Neural progenitor cell (in vitro differentiated cells): ENCODE measurements around the gene GFER. TPM values are rescaled to one million over a fixed set of nuclear protein-coding genes. Genes with fewer than 3 reads are reported as not detected.

ENCODE experiments used
- DNase-seq: peaks from one replicate; pipeline ENCODE4 v3.0.0-alpha.2; 2016; ENCODE audit warnings: low spot score
- H2AFZ ChIP-seq: fragments of 200-600 bp; sonication (generic); replicated peaks from 2 replicates; pipeline ENCODE4 v1.6.1; 2016; ENCODE audit warnings: antibody characterized with exemption
- H3F3A ChIP-seq: fragments of 200-600 bp; sonication (generic); 2 replicates; pipeline ENCODE4 v1.6.1; 2016; ENCODE audit warnings: antibody characterized with exemption, low read depth
- H3K27ac ChIP-seq: fragments of 200-600 bp; sonication (generic); 2 replicates; pipeline ENCODE4 v1.5.1; 2016; ENCODE audit warnings: mild to moderate bottlenecking
- H3K27me3 ChIP-seq: fragments of 200-600 bp; sonication (generic); 2 replicates; pipeline ENCODE4 v1.6.1; 2016; ENCODE audit warnings: mild to moderate bottlenecking, moderate library complexity
- H3K36me3 ChIP-seq: fragments of 200-600 bp; sonication (generic); 2 replicates; pipeline ENCODE4 v1.5.1; 2016
- H3K4me1 ChIP-seq: fragments of 200-600 bp; sonication (generic); 2 replicates; pipeline ENCODE4 v1.6.1; 2016; ENCODE audit warnings: mixed run types
- H3K4me2 ChIP-seq: fragments of 200-600 bp; sonication (generic); 2 replicates; pipeline ENCODE4 v1.6.1; 2016
- H3K4me3 ChIP-seq: fragments of 200-600 bp; sonication (generic); 2 replicates; pipeline ENCODE4 v1.5.1; 2016
- H3K79me2 ChIP-seq: fragments of 200-600 bp; sonication (generic); 2 replicates; pipeline ENCODE4 v1.6.1; 2016; ENCODE audit warnings: low read depth
- H3K9ac ChIP-seq: fragments of 200-600 bp; sonication (generic); 2 replicates; pipeline ENCODE4 v1.6.1; 2016
- H3K9me3 ChIP-seq: fragments of 200-600 bp; sonication (generic); 2 replicates; pipeline ENCODE4 v1.5.1; 2016; ENCODE audit warnings: low read depth
- H4K20me1 ChIP-seq: fragments of 200-600 bp; sonication (generic); 2 replicates; pipeline ENCODE4 v1.6.1; 2016; ENCODE audit warnings: low read depth
- H3K27ac Mint-ChIP-seq: 3 replicates; pipeline ENCODE4 v1.8.0; 2021; ENCODE audit warnings: mixed read lengths
- H3K27me3 Mint-ChIP-seq: 2 replicates; pipeline ENCODE4 v1.8.0; 2022; ENCODE audit warnings: low read depth, mild to moderate bottlenecking, inconsistent platforms, moderate library complexity, mixed read lengths; ENCODE audit not compliant: insufficient read depth
- H3K36me3 Mint-ChIP-seq: 3 replicates; pipeline ENCODE4 v1.8.0; 2021; ENCODE audit warnings: mixed read lengths
- H3K4me1 Mint-ChIP-seq: 3 replicates; pipeline ENCODE4 v1.8.0; 2021; ENCODE audit warnings: mixed read lengths
- H3K4me3 Mint-ChIP-seq: 3 replicates; pipeline ENCODE4 v1.8.0; 2021; ENCODE audit warnings: mild to moderate bottlenecking, moderate library complexity, mixed read lengths
- H3K9me3 Mint-ChIP-seq: 3 replicates; pipeline ENCODE4 v1.8.0; 2020; ENCODE audit warnings: mixed read lengths
- CTCF ChIP-seq: fragments of 200-600 bp; sonication (generic); IDR thresholded peaks from 2 replicates; pipeline ENCODE4 v1.5.1; 2017; ENCODE audit warnings: antibody characterized with exemption, mild to moderate bottlenecking
- EZH2 ChIP-seq: fragments of 200-600 bp; sonication (generic); IDR thresholded peaks from 2 replicates; pipeline ENCODE4 v1.6.1; 2017; ENCODE audit warnings: antibody characterized with exemption, mild to moderate bottlenecking, moderate library complexity
- EZH2phosphoT487 ChIP-seq: fragments of 200-600 bp; sonication (generic); IDR thresholded peaks from 2 replicates; pipeline ENCODE4 v1.6.1; 2017; ENCODE audit warnings: antibody characterized with exemption
- total RNA-seq: library from RNA; depleted of rRNA; stranded (reverse); fragments of >200 nt; gene quantifications from 2 replicates; pipeline ENCODE4 v1.2.3, GENCODE V29; 2015; ENCODE audit warnings: low replicate concordance

Gene GFER
- total RNA-seq, 1 donor from 2014 or later, result 35.1 TPM

DNA sequence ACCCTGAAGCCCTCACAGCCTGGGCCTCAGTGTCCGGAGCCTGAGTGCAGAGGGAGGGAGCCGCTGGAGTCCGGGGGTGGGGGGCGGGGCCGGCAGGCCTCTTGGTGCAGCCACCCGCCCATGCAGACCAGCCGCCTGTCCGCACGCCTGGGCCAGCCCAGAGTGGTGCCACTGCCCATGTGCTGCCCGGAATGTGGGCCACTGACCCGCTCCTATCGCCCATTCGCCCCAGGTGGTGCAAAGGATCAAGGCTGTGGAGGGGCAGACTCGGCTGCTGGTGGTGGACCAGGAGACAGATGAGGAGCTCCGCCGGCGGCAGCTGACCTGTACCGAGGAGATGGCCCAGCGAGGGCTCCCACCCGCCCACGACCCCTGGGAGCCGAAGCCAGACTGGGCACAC is 45.4 kb downstream of the GFER start:
- H3K9me3 ChIP-seq, result no peaks in the 10 kb centered on the region
- no peak for TF ChIP-seq EZH2phosphoT487
- TF ChIP-seq EZH2, result no peak
- TF ChIP-seq CTCF, result no peak
- Mint-ChIP-seq H3K27me3 (peaks cover 11% of the 10 kb centered on the region), H3K4me3 (no peak overlapping the region), H3K4me1 (peaks cover 10% of the 10 kb centered on the region), H3K36me3 (no peaks in the 10 kb centered on the region), H3K27ac (no peak overlapping the region), H3K9me3 (no peaks in the 10 kb centered on the region)
- H3K4me2 ChIP-seq, result no peak overlapping the region
- no peak overlapping the region for H3K4me3 ChIP-seq
- H3K27me3 ChIP-seq, result peaks cover 45% of the 10 kb centered on the region
- peaks cover 6% of the 10 kb centered on the region for H3K4me1 ChIP-seq
- H2AFZ ChIP-seq, result no peak overlapping the region
- no peaks in the 10 kb centered on the region for H3K79me2 ChIP-seq
- H3K9ac ChIP-seq, result no peak overlapping the region
- no peaks in the 10 kb centered on the region for H3K36me3 ChIP-seq
- H3K27ac ChIP-seq, result no peak overlapping the region
- no peak for DNase-seq
- peaks cover 13% of the 10 kb centered on the region for H3F3A ChIP-seq
- peaks cover 5% of the 10 kb centered on the region for H4K20me1 ChIP-seq

DNA sequence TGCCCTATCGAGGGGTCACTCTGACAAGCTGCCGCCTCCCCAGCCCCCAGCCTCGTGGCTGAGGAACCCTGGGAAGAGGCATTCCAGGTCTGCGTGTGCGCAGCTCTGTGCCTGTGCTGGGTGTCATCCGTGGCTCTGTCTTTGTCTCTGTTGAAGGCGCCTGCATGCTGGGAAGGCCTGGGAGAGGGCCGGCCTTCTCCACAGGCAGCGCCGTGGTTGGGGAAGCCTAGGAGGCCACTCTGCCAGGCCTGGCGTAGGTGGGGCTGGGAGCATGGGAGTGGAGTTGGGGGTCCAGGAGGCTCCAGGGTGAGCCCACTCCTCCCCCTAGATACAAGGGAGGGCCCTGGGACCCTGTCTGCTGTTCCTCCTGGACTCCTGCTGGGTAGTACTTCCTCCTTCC is 46.0 kb downstream of the GFER start:
- peaks cover 9% of the 10 kb centered on the region for H3K27me3 Mint-ChIP-seq
- no peak overlapping the region for H3K4me3 Mint-ChIP-seq
- peaks cover 5% of the 10 kb centered on the region for H4K20me1 ChIP-seq
- no peaks in the 10 kb centered on the region for H3K9me3 Mint-ChIP-seq
- H3K9ac ChIP-seq, result no peak overlapping the region
- TF ChIP-seq EZH2 (no peak), EZH2phosphoT487 (no peak), CTCF (no peak)
- peaks cover 38% of the 10 kb centered on the region for H3K27me3 ChIP-seq
- H3K79me2 ChIP-seq, result no peaks in the 10 kb centered on the region
- no peak overlapping the region for H3K27ac Mint-ChIP-seq
- H2AFZ ChIP-seq, result no peak overlapping the region
- H3K9me3 ChIP-seq, result no peaks in the 10 kb centered on the region
- no peak overlapping the region for H3K4me2 ChIP-seq
- H3K27ac ChIP-seq, result no peak overlapping the region
- peaks cover 10% of the 10 kb centered on the region for H3K4me1 Mint-ChIP-seq
- no peak overlapping the region for H3K4me3 ChIP-seq
- H3K4me1 ChIP-seq, result peaks cover 6% of the 10 kb centered on the region
- no peaks in the 10 kb centered on the region for H3K36me3 ChIP-seq
- DNase-seq, result no peak
- no peaks in the 10 kb centered on the region for H3K36me3 Mint-ChIP-seq
- peaks cover 13% of the 10 kb centered on the region for H3F3A ChIP-seq

GRCh38 chr16:2031081-2031577 is 47.1 kb downstream of the GFER start:
- Histone ChIP-seq H3K27ac (no peak overlapping the region), H4K20me1 (peaks cover 5% of the 10 kb centered on the region), H3K9ac (no peak overlapping the region), H3K27me3 (peaks cover 27% of the 10 kb centered on the region), H3K36me3 (no peaks in the 10 kb centered on the region), H3K4me1 (peaks cover 12% of the 10 kb centered on the region), H3K4me3 (no peak overlapping the region), H3K9me3 (no peaks in the 10 kb centered on the region), H3K4me2 (no peak overlapping the region), H2AFZ (no peak overlapping the region), H3F3A (peaks cover 3% of the 10 kb centered on the region), H3K79me2 (no peaks in the 10 kb centered on the region)
- no peak overlapping the region for H3K4me3 Mint-ChIP-seq
- TF ChIP-seq EZH2 (no peak), CTCF (no peak), EZH2phosphoT487 (no peak)
- peaks cover 8% of the 10 kb centered on the region for H3K4me1 Mint-ChIP-seq
- no peak overlapping the region for H3K27ac Mint-ChIP-seq
- no peak for DNase-seq
- no peaks in the 10 kb centered on the region for H3K9me3 Mint-ChIP-seq
- no peaks in the 10 kb centered on the region for H3K36me3 Mint-ChIP-seq
- peaks cover 2% of the 10 kb centered on the region for H3K27me3 Mint-ChIP-seq
